GM12872 (cell line): ENCODE data around the gene PCDHA5.
"Not testable (repeated sequence)": the region's sequence is repeated elsewhere in the genome, so short reads cannot be mapped to it uniquely, and the experiment has no call there.

Source experiments
- CTCF ChIP-seq: IDR thresholded peaks from 3 replicates; pipeline ENCODE4 v1.5.1; 2011; ENCODE audit warnings: low read depth, mild to moderate bottlenecking, low read length, moderate library complexity; ENCODE audit not compliant: insufficient read depth

The PCDHA5 gene

GRCh38 chr5:140848139-140849102 is 27.0 kb downstream of the PCDHA5 start, which contains the start of gene PCDHA9:
PCDHA9 (plus strand) TSS chr5:140848382; CDS start chr5:140848496, 114 bp downstream.
- TF ChIP-seq CTCF, result not testable (repeated sequence)

GRCh38 chr5:140855772-140856674 is 34.6 kb downstream of the PCDHA5 start, which contains the start of gene PCDHA10:
PCDHA10 (plus strand) TSS chr5:140855897; CDS start chr5:140856049, 152 bp downstream.
- no peak for TF ChIP-seq CTCF

- no peak for TF ChIP-seq CTCF
Observed at GRCh38 chr5:140857177-140857986, 36.0 kb downstream of the PCDHA5 start.

- no peak for TF ChIP-seq CTCF
Observed at GRCh38 chr5:140857987-140858240, 36.5 kb downstream of the PCDHA5 start.

GRCh38 chr5:140862441-140863295 is 41.3 kb downstream of the PCDHA5 start:
- no peak for TF ChIP-seq CTCF

GRCh38 chr5:140868721-140869554 is 47.5 kb downstream of the PCDHA5 start, which contains the start of gene PCDHA11:
PCDHA11 (plus strand) TSS chr5:140868957; CDS start chr5:140869104, 147 bp downstream.
- 0 out of 3 replicates have a peak, but pooled peaks have one; percentile 13 for TF ChIP-seq CTCF
